Nasal cavity respiratory epithelium epithelial cell of viscerocranial mucosa (primary cell): ENCODE data around the gene ZNF701. TPM values are rescaled to one million over a fixed set of nuclear protein-coding genes. Genes with fewer than 3 reads are reported as not detected.

ENCODE experiments used
- total RNA-seq: library from RNA; depleted of rRNA; stranded (reverse); fragments of >200 nt; gene quantifications from 2 replicates; pipeline ENCODE4 v1.2.3, GENCODE V29; 2014

ZNF701 gene
- 17.1 and 27.7 TPM in 2 replicates for total RNA-seq

GRCh38 chr19:52570000-52570861 lies at the start of gene ZNF701:
ZNF701 (plus strand) TSS chr19:52570287; CDS start chr19:52574148, 3,861 bp downstream.

GRCh38 chr19:52527134-52527955 lies 42.7 kb upstream of the ZNF701 start, which contains the start of gene ZNF808:
ZNF808 (plus strand) TSS chr19:52527668; CDS start chr19:52543285, 15,617 bp downstream.

Other genes with a start within 250 kb of the ZNF701 start
- gene ZNF610, start 234.0 kb upstream of the ZNF701 start, total RNA-seq = 1.4 and 6.5 TPM in 2 replicates
- gene ZNF880, start 200.4 kb upstream of the ZNF701 start, total RNA-seq = 23.9 and 28.6 TPM in 2 replicates
- gene ZNF528, start 172.4 kb upstream of the ZNF701 start, total RNA-seq = 20.8 and 39.9 TPM in 2 replicates
- under 0.01 and 0.07 TPM in 2 replicates for gene ZNF534, start 141.1 kb upstream of the ZNF701 start, total RNA-seq
- gene ZNF578, start 116.7 kb upstream of the ZNF701 start, total RNA-seq = 2.1 and 5.8 TPM in 2 replicates
- gene ZNF808, start 42.6 kb upstream of the ZNF701 start, total RNA-seq = 18.5 and 45.5 TPM in 2 replicates
- gene ZNF83, start 68.1 kb downstream of the ZNF701 start, total RNA-seq = 97.4 and 173 TPM in 2 replicates
- 14.0 and 21.4 TPM in 2 replicates for gene ZNF611, start 164.8 kb downstream of the ZNF701 start, total RNA-seq
- gene ZNF600, start 216.5 kb downstream of the ZNF701 start, total RNA-seq = 15.7 and 22.0 TPM in 2 replicates